HEK293 (cell line): ENCODE data around the gene NSD1.

Experiments used
- CTCF ChIA-PET: fragments of 350-600 bp; formaldehyde crosslinking; extraction: SDS; loops from one replicate; lab custom pipeline; 2021; ENCODE audit warnings: antibody characterized with exemption; lab: Yijun Ruan, JAX
- POLR2A ChIA-PET: fragments of 300-600 bp; formaldehyde crosslinking; extraction: SDS; loops from one replicate; lab custom pipeline; 2020; ENCODE audit warnings: antibody characterized with exemption, inconsistent platforms; lab: Yijun Ruan, JAX
- H3K27ac ChIP-seq: fragments of 200-500 bp; sonication (Bioruptor generic); 2 replicates; pipeline ENCODE4 v1.5.1; 2014; ENCODE audit warnings: low read depth, low read length, control low read depth, inconsistent platforms; ENCODE audit errors: extremely low read depth
- H3K36me3 ChIP-seq, 2 experiments: fragments of 200-500 bp in 1 of 2; sonication (Bioruptor generic) in 1 of 2; 1 replicate in 1 of 2; 2 replicates in 1 of 2; pipeline ENCODE4 v1.5.1; 2014 to 2017; ENCODE audit warnings: inconsistent platforms in 2 of 2, low read length in 2 of 2; ENCODE audit not compliant: control insufficient read depth in 2 of 2, insufficient read depth in 1 of 2
- H3K4me1 ChIP-seq: fragments of 200-500 bp; sonication (Bioruptor generic); 2 replicates; pipeline ENCODE4 v1.5.1; 2014; ENCODE audit warnings: mild to moderate bottlenecking, low read length, inconsistent platforms; ENCODE audit not compliant: control insufficient read depth, insufficient read depth
- H3K4me3 ChIP-seq: 2 replicates; pipeline ENCODE4 v1.5.1; 2011; ENCODE audit warnings: low read depth, mild to moderate bottlenecking, control low read depth, low read length, moderate library complexity
- H3K9me3 ChIP-seq: fragments of 200-500 bp; sonication (Bioruptor generic); 2 replicates; pipeline ENCODE4 v1.5.1; 2014; ENCODE audit warnings: low read depth, low read length, inconsistent platforms; ENCODE audit not compliant: control insufficient read depth, insufficient read depth
- GLI4 ChIP-seq: fragments of 450-650 bp; formaldehyde crosslinking; IDR thresholded peaks from 2 replicates; pipeline ENCODE4 v1.5.1; 2016; ENCODE audit warnings: missing biosample characterization, missing genetic modification characterization
- HOXC10 ChIP-seq: sonication (generic); formaldehyde crosslinking; IDR thresholded peaks from 2 replicates; pipeline ENCODE4 v1.8.1; 2023; ENCODE audit warnings: mild to moderate bottlenecking, missing genetic modification reagents
- IKZF3 ChIP-seq: fragments of 450-650 bp; IDR thresholded peaks from 2 replicates; pipeline ENCODE4 v1.5.0; 2018; ENCODE audit warnings: missing biosample characterization, mild to moderate bottlenecking, missing genetic modification characterization, moderate library complexity
- KLF10 ChIP-seq: fragments of 450-650 bp; IDR thresholded peaks from 2 replicates; pipeline ENCODE4 v1.5.1; 2018; ENCODE audit warnings: missing biosample characterization, mild to moderate bottlenecking, missing genetic modification characterization
- OVOL3 ChIP-seq: fragments of 450-650 bp; formaldehyde crosslinking; IDR thresholded peaks from 2 replicates; pipeline ENCODE4 v1.5.1; 2016; ENCODE audit warnings: missing biosample characterization, missing genetic modification characterization
- SCRT2 ChIP-seq: fragments of 450-650 bp; formaldehyde crosslinking; IDR thresholded peaks from 2 replicates; pipeline ENCODE4 v1.5.1; 2016; ENCODE audit warnings: missing biosample characterization, missing genetic modification characterization
- SP3 ChIP-seq: fragments of 450-650 bp; formaldehyde crosslinking; IDR thresholded peaks from 2 replicates; pipeline ENCODE4 v1.5.1; 2016; ENCODE audit warnings: missing biosample characterization, missing genetic modification characterization
- ZBTB48 ChIP-seq: fragments of 450-650 bp; formaldehyde crosslinking; IDR thresholded peaks from 2 replicates; pipeline ENCODE4 v1.5.1; 2016; ENCODE audit warnings: missing biosample characterization, missing genetic modification characterization
- ZNF114 ChIP-seq: fragments of 450-650 bp; formaldehyde crosslinking; IDR thresholded peaks from 2 replicates; pipeline ENCODE4 v1.5.0; 2017; ENCODE audit warnings: missing biosample characterization, missing genetic modification characterization
- ZNF132 ChIP-seq: fragments of 450-650 bp; formaldehyde crosslinking; IDR thresholded peaks from 2 replicates; pipeline ENCODE4 v1.5.1; 2017; ENCODE audit warnings: missing biosample characterization, missing genetic modification characterization, borderline replicate concordance
- ZNF16 ChIP-seq: fragments of 450-650 bp; formaldehyde crosslinking; IDR thresholded peaks from 2 replicates; pipeline ENCODE4 v1.5.1; 2016; ENCODE audit warnings: low read depth, missing biosample characterization, missing genetic modification characterization
- ZNF214 ChIP-seq: fragments of 450-650 bp; formaldehyde crosslinking; IDR thresholded peaks from 2 replicates; pipeline ENCODE4 v1.5.1; 2017; ENCODE audit warnings: missing biosample characterization, mild to moderate bottlenecking, missing genetic modification characterization, borderline replicate concordance
- ZNF221 ChIP-seq: fragments of 450-650 bp; formaldehyde crosslinking; IDR thresholded peaks from 2 replicates; pipeline ENCODE4 v1.5.1; 2017; ENCODE audit warnings: missing biosample characterization, missing genetic modification characterization, borderline replicate concordance
- ZNF239 ChIP-seq: fragments of 450-650 bp; formaldehyde crosslinking; IDR thresholded peaks from 2 replicates; pipeline ENCODE4 v1.5.1; 2016; ENCODE audit warnings: missing biosample characterization, missing genetic modification characterization
- ZNF274 ChIP-seq, 2 experiments: fragments of 200-500 bp in 1 of 2; fragments of 450-650 bp in 1 of 2; sonication (Bioruptor generic) in 1 of 2; formaldehyde crosslinking in 1 of 2; IDR thresholded peaks; 2 replicates each; pipeline versions ENCODE4 v1.5.1 to v1.6.1; 2014 to 2016; ENCODE audit warnings: borderline replicate concordance in 1 of 2, inconsistent platforms in 1 of 2, low read length in 1 of 2, missing biosample characterization in 1 of 2, missing genetic modification characterization in 1 of 2
- ZNF426 ChIP-seq: fragments of 450-650 bp; formaldehyde crosslinking; IDR thresholded peaks from 2 replicates; pipeline ENCODE4 v1.5.1; 2017; ENCODE audit warnings: missing biosample characterization, missing genetic modification characterization, mild to moderate bottlenecking, inconsistent platforms, moderate library complexity
- ZNF561 ChIP-seq: fragments of 450-650 bp; IDR thresholded peaks from 2 replicates; pipeline ENCODE4 v1.5.1; 2018; ENCODE audit warnings: missing biosample characterization, missing genetic modification characterization, borderline replicate concordance
- ZNF677 ChIP-seq: fragments of 450-650 bp; IDR thresholded peaks from 2 replicates; pipeline ENCODE4 v1.5.0; 2018; ENCODE audit warnings: missing biosample characterization, mild to moderate bottlenecking, missing genetic modification characterization, moderate library complexity
- ZNF76 ChIP-seq: fragments of 450-650 bp; formaldehyde crosslinking; IDR thresholded peaks from 2 replicates; pipeline ENCODE4; 2016; ENCODE audit warnings: low read depth, missing biosample characterization, missing genetic modification characterization, borderline replicate concordance
- ZXDB ChIP-seq: fragments of 450-650 bp; formaldehyde crosslinking; IDR thresholded peaks from 2 replicates; pipeline ENCODE4 v1.5.1; 2016; ENCODE audit warnings: missing biosample characterization, missing genetic modification characterization
- TF ChIP-seq, protein P1 (sequence below): fragments of 450-650 bp; formaldehyde crosslinking; IDR thresholded peaks from 2 replicates; pipeline ENCODE4 v1.5.1; 2016; ENCODE audit warnings: missing biosample characterization, missing genetic modification characterization
- TF ChIP-seq, protein P2 (sequence below): fragments of 450-650 bp; formaldehyde crosslinking; IDR thresholded peaks from 2 replicates; pipeline ENCODE4 v1.5.1; 2016; ENCODE audit warnings: missing biosample characterization, missing genetic modification characterization
- TF ChIP-seq, protein P3 (sequence below): fragments of 450-650 bp; formaldehyde crosslinking; conservative IDR thresholded peaks from 2 replicates; pipeline ENCODE4 v1.5.1; 2016; ENCODE audit warnings: low read depth, missing biosample characterization, missing genetic modification characterization
- TF ChIP-seq, protein P4 (sequence below): fragments of 450-650 bp; formaldehyde crosslinking; IDR thresholded peaks from 2 replicates; pipeline ENCODE4 v1.5.1; 2016; ENCODE audit warnings: missing biosample characterization, missing genetic modification characterization, low read depth

Gene NSD1

DNA sequence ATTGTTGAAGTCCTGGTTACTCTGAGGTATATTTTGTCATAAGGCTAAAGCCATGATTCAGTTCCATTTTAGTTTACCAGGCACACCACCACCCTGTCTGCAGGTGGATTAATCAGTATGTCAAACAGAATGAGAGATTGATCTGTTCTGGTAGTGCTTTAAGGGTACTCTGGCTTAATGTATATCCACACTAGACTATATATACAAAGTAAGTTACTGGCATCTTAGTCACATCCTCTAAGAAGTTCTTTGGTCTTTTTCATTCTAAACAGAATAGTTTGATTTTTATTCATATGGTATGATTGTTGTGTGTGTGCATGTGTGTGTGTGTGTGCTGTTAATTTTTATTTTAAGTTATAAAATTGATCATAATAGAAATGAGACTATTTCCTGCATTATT, 108.2 kb downstream of the NSD1 start:
- POLR2A ChIA-PET: interaction anchor here (0.6 kb wide), 1 partner anchor 211 kb away, joined by 7 read pairs; no protein-coding TSS in a partner anchor
- peaks cover 66 to 80% of the 10 kb centered on the region in 2 experiments for H3K36me3 ChIP-seq
- no peaks in the 10 kb centered on the region for H3K9me3 ChIP-seq
- no peak overlapping the region for H3K27ac ChIP-seq
- CTCF ChIA-PET: no interaction called here
- H3K4me1 ChIP-seq: no peaks in the 10 kb centered on the region
- TF ChIP-seq ZNF274 (IDR thresholded peaks at IDR 0.05; ENCODE audit: low read length) (no peak), ZNF274 (tag by site-specific recombination; IDR thresholded peaks at IDR 0.05; ENCODE audit: borderline replicate concordance) (no peak), IKZF3 (tag by site-specific recombination) (no peak), ZNF16 (tag by site-specific recombination) (no peak), SCRT2 (tag by site-specific recombination) (no peak), ZNF221 (tag by site-specific recombination) (no peak), ZNF76 (tag by site-specific recombination) (no peak), ZNF214 (tag by site-specific recombination) (no peak), ZNF677 (no peak), ZBTB48 (tag by site-specific recombination) (no peak), ZNF114 (tag by site-specific recombination) (no peak), ZNF561 (tag by site-specific recombination) (no peak), GLI4 (no peak), KLF10 (no peak), SP3 (tag by site-specific recombination) (no peak)
- TF ChIP-seq, protein P1, sequence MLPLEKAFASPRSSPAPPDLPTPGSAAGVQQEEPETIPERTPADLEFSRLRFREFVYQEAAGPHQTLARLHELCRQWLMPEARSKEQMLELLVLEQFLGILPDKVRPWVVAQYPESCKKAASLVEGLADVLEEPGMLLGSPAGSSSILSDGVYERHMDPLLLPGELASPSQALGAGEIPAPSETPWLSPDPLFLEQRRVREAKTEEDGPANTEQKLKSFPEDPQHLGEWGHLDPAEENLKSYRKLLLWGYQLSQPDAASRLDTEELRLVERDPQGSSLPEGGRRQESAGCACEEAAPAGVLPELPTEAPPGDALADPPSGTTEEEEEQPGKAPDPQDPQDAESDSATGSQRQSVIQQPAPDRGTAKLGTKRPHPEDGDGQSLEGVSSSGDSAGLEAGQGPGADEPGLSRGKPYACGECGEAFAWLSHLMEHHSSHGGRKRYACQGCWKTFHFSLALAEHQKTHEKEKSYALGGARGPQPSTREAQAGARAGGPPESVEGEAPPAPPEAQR (tag by site-specific recombination): no peak
- TF ChIP-seq, protein P2, sequence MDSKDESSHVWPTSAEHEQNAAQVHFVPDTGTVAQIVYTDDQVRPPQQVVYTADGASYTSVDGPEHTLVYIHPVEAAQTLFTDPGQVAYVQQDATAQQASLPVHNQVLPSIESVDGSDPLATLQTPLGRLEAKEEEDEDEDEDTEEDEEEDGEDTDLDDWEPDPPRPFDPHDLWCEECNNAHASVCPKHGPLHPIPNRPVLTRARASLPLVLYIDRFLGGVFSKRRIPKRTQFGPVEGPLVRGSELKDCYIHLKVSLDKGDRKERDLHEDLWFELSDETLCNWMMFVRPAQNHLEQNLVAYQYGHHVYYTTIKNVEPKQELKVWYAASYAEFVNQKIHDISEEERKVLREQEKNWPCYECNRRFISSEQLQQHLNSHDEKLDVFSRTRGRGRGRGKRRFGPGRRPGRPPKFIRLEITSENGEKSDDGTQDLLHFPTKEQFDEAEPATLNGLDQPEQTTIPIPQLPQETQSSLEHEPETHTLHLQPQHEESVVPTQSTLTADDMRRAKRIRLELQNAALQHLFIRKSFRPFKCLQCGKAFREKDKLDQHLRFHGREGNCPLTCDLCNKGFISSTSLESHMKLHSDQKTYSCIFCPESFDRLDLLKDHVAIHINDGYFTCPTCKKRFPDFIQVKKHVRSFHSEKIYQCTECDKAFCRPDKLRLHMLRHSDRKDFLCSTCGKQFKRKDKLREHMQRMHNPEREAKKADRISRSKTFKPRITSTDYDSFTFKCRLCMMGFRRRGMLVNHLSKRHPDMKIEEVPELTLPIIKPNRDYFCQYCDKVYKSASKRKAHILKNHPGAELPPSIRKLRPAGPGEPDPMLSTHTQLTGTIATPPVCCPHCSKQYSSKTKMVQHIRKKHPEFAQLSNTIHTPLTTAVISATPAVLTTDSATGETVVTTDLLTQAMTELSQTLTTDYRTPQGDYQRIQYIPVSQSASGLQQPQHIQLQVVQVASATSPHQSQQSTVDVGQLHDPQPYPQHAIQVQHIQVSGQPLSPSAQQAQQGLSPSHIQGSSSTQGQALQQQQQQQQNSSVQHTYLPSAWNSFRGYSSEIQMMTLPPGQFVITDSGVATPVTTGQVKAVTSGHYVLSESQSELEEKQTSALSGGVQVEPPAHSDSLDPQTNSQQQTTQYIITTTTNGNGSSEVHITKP (tag by site-specific recombination): no peak
- H3K4me3 ChIP-seq: no peak overlapping the region

DNA sequence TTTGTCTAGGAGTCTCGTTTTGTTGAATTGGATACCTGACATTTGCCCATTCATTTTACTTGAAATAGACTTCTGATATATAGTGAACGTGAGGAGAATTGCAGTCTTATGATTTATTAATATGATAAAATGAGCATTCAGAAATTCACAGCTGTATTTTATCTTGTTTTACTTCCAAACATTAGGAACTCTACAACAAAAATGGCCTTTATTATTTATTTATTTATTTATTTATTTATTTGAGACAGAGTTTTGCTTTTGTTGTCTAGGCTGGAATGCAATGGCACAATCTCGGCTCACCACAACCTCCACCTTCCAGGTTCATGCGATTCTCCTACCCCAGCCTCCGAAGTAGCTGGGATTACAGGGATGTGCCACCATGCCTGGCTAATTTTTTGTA, 108.7 kb downstream of the NSD1 start:
- Histone ChIP-seq H3K27ac (no peak overlapping the region), H3K4me3 (no peak overlapping the region), H3K36me3 (peaks cover 68 to 83% of the 10 kb centered on the region in 2 experiments), H3K9me3 (no peaks in the 10 kb centered on the region), H3K4me1 (no peaks in the 10 kb centered on the region)
- ChIA-PET POLR2A (interaction anchor here (0.6 kb wide), 1 partner anchor 211 kb away, joined by 7 read pairs; no protein-coding TSS in a partner anchor), CTCF (no interaction called here)
- TF ChIP-seq ZNF426 (peak; percentile 53), HOXC10 (CRISPR knock-in tag) (no peak), ZXDB (tag by site-specific recombination) (0 out of 2 replicates have a peak, but pooled peaks have one; percentile 18), ZNF214 (tag by site-specific recombination) (no peak), OVOL3 (no peak), ZNF114 (tag by site-specific recombination) (no peak), ZNF132 (tag by site-specific recombination) (no peak), ZNF239 (no peak)
- TF ChIP-seq, protein P3, sequence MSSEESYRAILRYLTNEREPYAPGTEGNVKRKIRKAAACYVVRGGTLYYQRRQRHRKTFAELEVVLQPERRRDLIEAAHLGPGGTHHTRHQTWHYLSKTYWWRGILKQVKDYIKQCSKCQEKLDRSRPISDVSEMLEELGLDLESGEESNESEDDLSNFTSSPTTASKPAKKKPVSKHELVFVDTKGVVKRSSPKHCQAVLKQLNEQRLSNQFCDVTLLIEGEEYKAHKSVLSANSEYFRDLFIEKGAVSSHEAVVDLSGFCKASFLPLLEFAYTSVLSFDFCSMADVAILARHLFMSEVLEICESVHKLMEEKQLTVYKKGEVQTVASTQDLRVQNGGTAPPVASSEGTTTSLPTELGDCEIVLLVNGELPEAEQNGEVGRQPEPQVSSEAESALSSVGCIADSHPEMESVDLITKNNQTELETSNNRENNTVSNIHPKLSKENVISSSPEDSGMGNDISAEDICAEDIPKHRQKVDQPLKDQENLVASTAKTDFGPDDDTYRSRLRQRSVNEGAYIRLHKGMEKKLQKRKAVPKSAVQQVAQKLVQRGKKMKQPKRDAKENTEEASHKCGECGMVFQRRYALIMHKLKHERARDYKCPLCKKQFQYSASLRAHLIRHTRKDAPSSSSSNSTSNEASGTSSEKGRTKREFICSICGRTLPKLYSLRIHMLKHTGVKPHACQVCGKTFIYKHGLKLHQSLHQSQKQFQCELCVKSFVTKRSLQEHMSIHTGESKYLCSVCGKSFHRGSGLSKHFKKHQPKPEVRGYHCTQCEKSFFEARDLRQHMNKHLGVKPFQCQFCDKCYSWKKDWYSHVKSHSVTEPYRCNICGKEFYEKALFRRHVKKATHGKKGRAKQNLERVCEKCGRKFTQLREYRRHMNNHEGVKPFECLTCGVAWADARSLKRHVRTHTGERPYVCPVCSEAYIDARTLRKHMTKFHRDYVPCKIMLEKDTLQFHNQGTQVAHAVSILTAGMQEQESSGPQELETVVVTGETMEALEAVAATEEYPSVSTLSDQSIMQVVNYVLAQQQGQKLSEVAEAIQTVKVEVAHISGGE (tag by site-specific recombination): peak; percentile 37; the same call in 1 of the 2 replicates
- TF ChIP-seq, protein P4, sequence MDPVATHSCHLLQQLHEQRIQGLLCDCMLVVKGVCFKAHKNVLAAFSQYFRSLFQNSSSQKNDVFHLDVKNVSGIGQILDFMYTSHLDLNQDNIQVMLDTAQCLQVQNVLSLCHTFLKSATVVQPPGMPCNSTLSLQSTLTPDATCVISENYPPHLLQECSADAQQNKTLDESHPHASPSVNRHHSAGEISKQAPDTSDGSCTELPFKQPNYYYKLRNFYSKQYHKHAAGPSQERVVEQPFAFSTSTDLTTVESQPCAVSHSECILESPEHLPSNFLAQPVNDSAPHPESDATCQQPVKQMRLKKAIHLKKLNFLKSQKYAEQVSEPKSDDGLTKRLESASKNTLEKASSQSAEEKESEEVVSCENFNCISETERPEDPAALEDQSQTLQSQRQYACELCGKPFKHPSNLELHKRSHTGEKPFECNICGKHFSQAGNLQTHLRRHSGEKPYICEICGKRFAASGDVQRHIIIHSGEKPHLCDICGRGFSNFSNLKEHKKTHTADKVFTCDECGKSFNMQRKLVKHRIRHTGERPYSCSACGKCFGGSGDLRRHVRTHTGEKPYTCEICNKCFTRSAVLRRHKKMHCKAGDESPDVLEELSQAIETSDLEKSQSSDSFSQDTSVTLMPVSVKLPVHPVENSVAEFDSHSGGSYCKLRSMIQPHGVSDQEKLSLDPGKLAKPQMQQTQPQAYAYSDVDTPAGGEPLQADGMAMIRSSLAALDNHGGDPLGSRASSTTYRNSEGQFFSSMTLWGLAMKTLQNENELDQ: no peak
